B cell (primary cell): ENCODE results near the gene GRPEL1.

ENCODE experiments used
- EZH2 ChIP-seq: IDR thresholded peaks from 2 replicates; pipeline ENCODE4 v1.6.1; 2012; ENCODE audit warnings: borderline replicate concordance, low read depth, mild to moderate bottlenecking, moderate library complexity, low read length; ENCODE audit not compliant: insufficient read depth, poor library complexity, severe bottlenecking
- TF ChIP-seq, protein P1 (sequence below): fragments of 200-600 bp; IDR thresholded peaks from one replicate; pipeline ENCODE4 v1.8.0; 2022; ENCODE audit warnings: antibody characterized with exemption, mild to moderate bottlenecking

GRCh38 chr4:7066006-7066405 lies 1.9 kb downstream of the GRPEL1 start:
- TF ChIP-seq, protein P1, sequence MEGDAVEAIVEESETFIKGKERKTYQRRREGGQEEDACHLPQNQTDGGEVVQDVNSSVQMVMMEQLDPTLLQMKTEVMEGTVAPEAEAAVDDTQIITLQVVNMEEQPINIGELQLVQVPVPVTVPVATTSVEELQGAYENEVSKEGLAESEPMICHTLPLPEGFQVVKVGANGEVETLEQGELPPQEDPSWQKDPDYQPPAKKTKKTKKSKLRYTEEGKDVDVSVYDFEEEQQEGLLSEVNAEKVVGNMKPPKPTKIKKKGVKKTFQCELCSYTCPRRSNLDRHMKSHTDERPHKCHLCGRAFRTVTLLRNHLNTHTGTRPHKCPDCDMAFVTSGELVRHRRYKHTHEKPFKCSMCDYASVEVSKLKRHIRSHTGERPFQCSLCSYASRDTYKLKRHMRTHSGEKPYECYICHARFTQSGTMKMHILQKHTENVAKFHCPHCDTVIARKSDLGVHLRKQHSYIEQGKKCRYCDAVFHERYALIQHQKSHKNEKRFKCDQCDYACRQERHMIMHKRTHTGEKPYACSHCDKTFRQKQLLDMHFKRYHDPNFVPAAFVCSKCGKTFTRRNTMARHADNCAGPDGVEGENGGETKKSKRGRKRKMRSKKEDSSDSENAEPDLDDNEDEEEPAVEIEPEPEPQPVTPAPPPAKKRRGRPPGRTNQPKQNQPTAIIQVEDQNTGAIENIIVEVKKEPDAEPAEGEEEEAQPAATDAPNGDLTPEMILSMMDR = no peak
- no peak for TF ChIP-seq EZH2
